H9 (cell line): Measurements from ENCODE around the gene RASL12. TPM values are rescaled to one million over a fixed set of nuclear protein-coding genes. Genes with fewer than 3 reads are reported as not detected.

Source experiments
- DNase-seq: peaks from one replicate; pipeline ENCODE4 v3.0.0-alpha.2; 2017
- H2AFZ ChIP-seq: one replicate; pipeline ENCODE4 v1.6.1; 2013; ENCODE audit warnings: mild to moderate bottlenecking, low read length, control low read depth, moderate library complexity
- H2AK5ac ChIP-seq: 2 replicates; pipeline ENCODE4 v1.6.1; 2013; ENCODE audit warnings: low read length, control low read depth, mixed read lengths; ENCODE audit not compliant: insufficient read length
- H2BK120ac ChIP-seq: one replicate; pipeline ENCODE4 v1.6.1; 2013; ENCODE audit warnings: low read depth, mild to moderate bottlenecking, low read length, control low read depth, inconsistent platforms; ENCODE audit not compliant: poor library complexity, severe bottlenecking
- H2BK12ac ChIP-seq: 2 replicates; pipeline ENCODE4 v1.6.1; 2013; ENCODE audit warnings: low read length, control low read depth, mixed read lengths, low read depth; ENCODE audit not compliant: insufficient read length
- H2BK15ac ChIP-seq: 2 replicates; pipeline ENCODE4 v1.6.1; 2013; ENCODE audit warnings: low read depth, low read length, control low read depth
- H2BK20ac ChIP-seq: one replicate; pipeline ENCODE4 v1.6.1; 2013; ENCODE audit warnings: low read depth, mild to moderate bottlenecking, low read length, control low read depth, inconsistent platforms; ENCODE audit not compliant: poor library complexity, severe bottlenecking
- H2BK5ac ChIP-seq: 2 replicates; pipeline ENCODE4 v1.6.1; 2013; ENCODE audit warnings: low read length, control low read depth, mixed read lengths; ENCODE audit not compliant: insufficient read length
- H3K14ac ChIP-seq: 2 replicates; pipeline ENCODE4 v1.6.1; 2013; ENCODE audit warnings: low read length, control low read depth; ENCODE audit not compliant: insufficient read depth
- H3K18ac ChIP-seq: 2 replicates; pipeline ENCODE4 v1.6.1; 2013; ENCODE audit warnings: low read depth, mild to moderate bottlenecking, mixed read lengths, low read length, control low read depth; ENCODE audit not compliant: insufficient read length
- H3K23ac ChIP-seq: 2 replicates; pipeline ENCODE4 v1.6.1; 2013; ENCODE audit warnings: low read length, control low read depth, mixed read lengths, low read depth; ENCODE audit not compliant: insufficient read length
- H3K23me2 ChIP-seq: 2 replicates; pipeline ENCODE4 v1.6.1; 2013; ENCODE audit warnings: low read depth, mild to moderate bottlenecking, mixed read lengths, low read length, control low read depth; ENCODE audit not compliant: insufficient read length, poor library complexity, severe bottlenecking
- H3K27ac ChIP-seq: 2 replicates; pipeline ENCODE4 v1.5.1; 2013; ENCODE audit warnings: low read length, control low read depth, mixed read lengths, low read depth; ENCODE audit not compliant: insufficient read length
- H3K27me3 ChIP-seq: 2 replicates; pipeline ENCODE4 v1.6.1; 2013; ENCODE audit warnings: low read length, control low read depth, inconsistent platforms; ENCODE audit not compliant: insufficient read depth
- H3K4ac ChIP-seq: 2 replicates; pipeline ENCODE4 v1.6.1; 2013; ENCODE audit warnings: low read depth, mild to moderate bottlenecking, control low read depth, inconsistent platforms, low read length, moderate library complexity
- H3K4me1 ChIP-seq: 2 replicates; pipeline ENCODE4 v1.6.1; 2013; ENCODE audit warnings: low read length, control low read depth, inconsistent platforms; ENCODE audit not compliant: insufficient read depth
- H3K4me2 ChIP-seq: 2 replicates; pipeline ENCODE4 v1.6.1; 2013; ENCODE audit warnings: low read length, control low read depth, mixed read lengths; ENCODE audit not compliant: insufficient read length, insufficient read depth
- H3K56ac ChIP-seq: 2 replicates; pipeline ENCODE4 v1.6.1; 2013; ENCODE audit warnings: low read depth, mild to moderate bottlenecking, mixed read lengths, low read length, control low read depth; ENCODE audit not compliant: insufficient read length
- H3K79me1 ChIP-seq: 2 replicates; pipeline ENCODE4 v1.6.1; 2013; ENCODE audit warnings: low read depth, mild to moderate bottlenecking, moderate library complexity, low read length, control low read depth, inconsistent platforms; ENCODE audit not compliant: insufficient read depth, poor library complexity, severe bottlenecking
- H3K79me2 ChIP-seq: 2 replicates; pipeline ENCODE4 v1.6.1; 2013; ENCODE audit warnings: low read length, control low read depth, inconsistent platforms; ENCODE audit not compliant: insufficient read depth
- H3K9ac ChIP-seq: 2 replicates; pipeline ENCODE4 v1.6.1; 2013; ENCODE audit warnings: low read length, control low read depth, mixed read lengths; ENCODE audit not compliant: insufficient read length; ENCODE audit errors: extremely low read depth
- H3K9me3 ChIP-seq: one replicate; pipeline ENCODE4 v1.6.1; 2013; ENCODE audit warnings: low read depth, low read length, inconsistent platforms; ENCODE audit not compliant: control insufficient read depth
- H3T11ph ChIP-seq: one replicate; pipeline ENCODE4 v1.6.1; 2013; ENCODE audit warnings: mild to moderate bottlenecking, low read length, control low read depth, inconsistent platforms
- H4K20me1 ChIP-seq: one replicate; pipeline ENCODE4 v1.6.1; 2013; ENCODE audit not compliant: control insufficient read depth, insufficient read length, insufficient read depth
- H4K5ac ChIP-seq: 2 replicates; pipeline ENCODE4 v1.6.1; 2013; ENCODE audit warnings: low read depth, mild to moderate bottlenecking, mixed read lengths, low read length, control low read depth; ENCODE audit not compliant: insufficient read length
- H4K8ac ChIP-seq: replicated peaks from 2 replicates; pipeline ENCODE4 v1.6.1; 2013; ENCODE audit warnings: low read length, control low read depth, mixed read lengths, low read depth; ENCODE audit not compliant: insufficient read length
- H4K91ac ChIP-seq: 2 replicates; pipeline ENCODE4 v1.6.1; 2013; ENCODE audit warnings: low read depth, mild to moderate bottlenecking, moderate library complexity, mixed read lengths, low read length, control low read depth; ENCODE audit not compliant: insufficient read length
- H3K27ac Mint-ChIP-seq, 3 experiments: 2 replicates in 2 of 3; 3 replicates in 1 of 3; pipeline ENCODE4 v1.8.0; 2020 to 2021; ENCODE audit warnings: mixed read lengths in 3 of 3, mild to moderate bottlenecking in 1 of 3, moderate library complexity in 1 of 3
- H3K27me3 Mint-ChIP-seq: 2 replicates; pipeline ENCODE4 v1.8.0; 2021; ENCODE audit warnings: low read depth, mild to moderate bottlenecking, moderate library complexity, mixed read lengths
- H3K36me3 Mint-ChIP-seq, 3 experiments: 2 replicates in 2 of 3; 3 replicates in 1 of 3; pipeline ENCODE4 v1.8.0; 2020 to 2021; ENCODE audit warnings: low read depth in 3 of 3, mixed read lengths in 3 of 3; ENCODE audit not compliant: insufficient read depth in 1 of 3
- H3K4me1 Mint-ChIP-seq, 2 experiments: 2 replicates each; pipeline ENCODE4 v1.8.0; 2020; ENCODE audit warnings: mixed read lengths in 2 of 2
- H3K4me3 Mint-ChIP-seq, 2 experiments: 2 replicates in 1 of 2; 3 replicates in 1 of 2; pipeline ENCODE4 v1.8.0; 2020 to 2021; ENCODE audit warnings: mild to moderate bottlenecking in 2 of 2, mixed read lengths in 2 of 2, moderate library complexity in 1 of 2
- H3K9me3 Mint-ChIP-seq, 2 experiments: 2 replicates in 1 of 2; 3 replicates in 1 of 2; pipeline ENCODE4 v1.8.0; 2020; ENCODE audit warnings: mild to moderate bottlenecking in 2 of 2, mixed read lengths in 2 of 2, moderate library complexity in 1 of 2
- WGBS: extraction: QIAGEN DNeasy Blood & Tissue Kit; methylation state at CpG from one replicate; pipeline ENCODE4 v1.1.7; 2013; ENCODE audit warnings: missing lambda C conversion rate, low lambda C conversion rate, mixed read lengths; ENCODE audit not compliant: insufficient read length; ENCODE audit errors: extremely low coverage; 5-methylcytosine and 5-hydroxymethylcytosine counted together
- total RNA-seq: library from RNA; stranded (reverse); gene quantifications from 2 replicates; pipeline ENCODE4 v1.2.1, GENCODE V29; 2021
- TF ChIP-seq, protein P1 (sequence below): fragments of 200-600 bp; sonication (generic); conservative IDR thresholded peaks from 3 replicates; pipeline ENCODE4 v1.8.0; 2021; ENCODE audit warnings: antibody characterized with exemption, mild to moderate bottlenecking

RASL12 gene
- total RNA-seq, 1 experiment from 2014 or later: 7.5 TPM

DNA sequence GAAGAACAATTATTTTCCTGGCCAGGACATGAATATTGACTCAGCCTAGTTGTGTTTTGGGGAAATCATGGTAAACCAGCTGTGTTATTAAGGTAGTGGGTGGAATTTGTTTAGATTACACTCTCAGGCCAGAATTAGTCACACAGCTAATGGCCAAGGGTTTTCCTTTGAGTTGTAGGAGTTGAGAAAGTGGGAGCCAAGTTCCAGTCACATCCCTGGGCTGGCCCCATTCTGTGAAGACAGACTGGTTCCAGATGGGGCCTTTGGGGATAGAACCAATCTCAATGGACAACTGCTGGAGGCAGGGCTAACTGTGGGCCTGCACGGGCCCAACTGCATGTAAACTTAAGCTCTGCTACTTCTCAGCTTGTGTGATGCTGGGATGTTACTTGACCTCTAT is 1.4 kb upstream of the RASL12 start:
- Histone ChIP-seq H2BK12ac (no peak overlapping the region), H3K9me3 (no peaks in the 10 kb centered on the region), H3K23ac (no peak overlapping the region), H3K27ac (no peak overlapping the region), H2BK15ac (no peak overlapping the region), H2BK5ac (no peak overlapping the region), H3K23me2 (peaks cover 7% of the 10 kb centered on the region), H4K8ac (no peak overlapping the region), H3K27me3 (no peaks in the 10 kb centered on the region), H3T11ph (no peak overlapping the region), H3K79me1 (no peaks in the 10 kb centered on the region), H4K5ac (no peak overlapping the region), H2AK5ac (no peak overlapping the region), H3K18ac (no peak overlapping the region), H3K14ac (no peak overlapping the region), H3K9ac (no peak overlapping the region), H2BK20ac (no peak overlapping the region), H3K79me2 (no peaks in the 10 kb centered on the region), H2AFZ (no peak overlapping the region), H3K56ac (no peak overlapping the region), H2BK120ac (no peak overlapping the region), H3K4ac (no peak overlapping the region), H4K20me1 (no peaks in the 10 kb centered on the region), H3K4me2 (no peak overlapping the region), H4K91ac (no peak overlapping the region), H3K4me1 (peaks cover 5% of the 10 kb centered on the region)
- Mint-ChIP-seq H3K4me1 (peaks cover 36 to 37% of the 10 kb centered on the region in 2 experiments), H3K27me3 (peaks cover 8% of the 10 kb centered on the region), H3K9me3 (peaks cover 3 to 10% of the 10 kb centered on the region in 2 experiments; a peak in 3 of 5 replicates), H3K36me3 (no peaks in the 10 kb centered on the region; a peak in 3 of 7 replicates), H3K4me3 (no peak overlapping the region), H3K27ac (no peak overlapping the region)
- no CpG with 5 or more reads among the region's 1 CpG for WGBS
- DNase-seq: no peak
- TF ChIP-seq, protein P1, sequence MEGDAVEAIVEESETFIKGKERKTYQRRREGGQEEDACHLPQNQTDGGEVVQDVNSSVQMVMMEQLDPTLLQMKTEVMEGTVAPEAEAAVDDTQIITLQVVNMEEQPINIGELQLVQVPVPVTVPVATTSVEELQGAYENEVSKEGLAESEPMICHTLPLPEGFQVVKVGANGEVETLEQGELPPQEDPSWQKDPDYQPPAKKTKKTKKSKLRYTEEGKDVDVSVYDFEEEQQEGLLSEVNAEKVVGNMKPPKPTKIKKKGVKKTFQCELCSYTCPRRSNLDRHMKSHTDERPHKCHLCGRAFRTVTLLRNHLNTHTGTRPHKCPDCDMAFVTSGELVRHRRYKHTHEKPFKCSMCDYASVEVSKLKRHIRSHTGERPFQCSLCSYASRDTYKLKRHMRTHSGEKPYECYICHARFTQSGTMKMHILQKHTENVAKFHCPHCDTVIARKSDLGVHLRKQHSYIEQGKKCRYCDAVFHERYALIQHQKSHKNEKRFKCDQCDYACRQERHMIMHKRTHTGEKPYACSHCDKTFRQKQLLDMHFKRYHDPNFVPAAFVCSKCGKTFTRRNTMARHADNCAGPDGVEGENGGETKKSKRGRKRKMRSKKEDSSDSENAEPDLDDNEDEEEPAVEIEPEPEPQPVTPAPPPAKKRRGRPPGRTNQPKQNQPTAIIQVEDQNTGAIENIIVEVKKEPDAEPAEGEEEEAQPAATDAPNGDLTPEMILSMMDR: no peak
